Measurements from ENCODE around the gene ZNF804B. TPM values are rescaled to one million over a fixed set of nuclear protein-coding genes. Genes with fewer than 3 reads are reported as not detected.

Gene ZNF804B
- total RNA-seq, 3 donors from 2014 or later (not counting 1 experiment from before 2014, with no cell fraction given): not detected

- H3K36me3 Mint-ChIP-seq: no peaks in the 10 kb centered on the region
- TF ChIP-seq CTCF (IDR thresholded peaks at IDR 0.05): no peak
- DNase-seq (no peak), ATAC-seq (no peak)
- H3K4me1 ChIP-seq (ENCODE audit: control insufficient read depth, insufficient read depth, low read length): no peaks in the 10 kb centered on the region
- H3K27me3 Mint-ChIP-seq (ENCODE audit: low read depth in 2 of 2): no peaks in the 10 kb centered on the region
- H3K4me3 Mint-ChIP-seq: no peak overlapping the region
- H3K4me3 ChIP-seq (ENCODE audit: low read length): no peak overlapping the region
- H3K27me3 ChIP-seq (ENCODE audit: control insufficient read depth, insufficient read depth, low read length): no peaks in the 10 kb centered on the region
- H3K27ac Mint-ChIP-seq: no peak overlapping the region
- H3K9me3 ChIP-seq (ENCODE audit: control insufficient read depth, insufficient read depth, low read length): no peaks in the 10 kb centered on the region
- WGBS (ENCODE audit: insufficient coverage): no CpG with 5 or more reads among the region's 1 CpG
- peaks cover 10 to 11% of the 10 kb centered on the region in 2 donors for H3K9me3 Mint-ChIP-seq
- no peaks in the 10 kb centered on the region for H3K36me3 ChIP-seq (ENCODE audit: control insufficient read depth, insufficient read depth, low read length)
- no peak overlapping the region for H3K27ac ChIP-seq (ENCODE audit: low read length)
- intact Hi-C loops (cut with micrococcal nuclease): no loop called here
- no peaks in the 10 kb centered on the region for H3K4me1 Mint-ChIP-seq
Measured at GRCh38 chr7:88771417-88771816, 11.9 kb downstream of the ZNF804B start.

DNA sequence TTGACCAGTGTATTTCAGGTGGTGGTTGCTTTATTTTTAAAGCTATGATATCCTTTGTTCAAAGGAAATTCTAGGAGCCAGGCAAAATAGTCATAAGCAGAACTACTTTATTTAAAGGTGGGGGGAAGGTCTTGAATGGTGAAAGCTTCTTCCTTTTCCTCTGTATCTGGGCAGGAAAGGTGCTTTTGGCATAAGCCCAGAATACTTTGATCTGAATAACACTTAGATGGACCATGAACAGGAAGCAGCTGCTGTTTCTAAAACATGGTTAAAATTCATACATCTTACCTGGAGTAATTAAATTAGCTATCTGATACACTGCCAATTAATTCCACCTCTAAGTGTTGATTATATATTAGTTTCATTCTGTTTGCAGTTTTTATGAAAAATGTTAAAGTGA, 13.3 kb downstream of the ZNF804B start:
- H3K9me3 ChIP-seq (ENCODE audit: control insufficient read depth, insufficient read depth, low read length): no peaks in the 10 kb centered on the region
- DNase-seq (no peak), ATAC-seq (no peak)
- TF ChIP-seq CTCF (IDR thresholded peaks at IDR 0.05): no peak
- Mint-ChIP-seq H3K4me3 (no peak overlapping the region), H3K27me3 (ENCODE audit: low read depth in 2 of 2) (no peaks in the 10 kb centered on the region), H3K36me3 (no peaks in the 10 kb centered on the region), H3K27ac (no peak overlapping the region), H3K9me3 (peaks cover 4 to 5% of the 10 kb centered on the region in 2 donors), H3K4me1 (no peaks in the 10 kb centered on the region)
- no peak overlapping the region for H3K4me3 ChIP-seq (ENCODE audit: low read length)
- no peaks in the 10 kb centered on the region for H3K27me3 ChIP-seq (ENCODE audit: control insufficient read depth, insufficient read depth, low read length)
- intact Hi-C loops (cut with micrococcal nuclease): no loop called here
- H3K36me3 ChIP-seq (ENCODE audit: control insufficient read depth, insufficient read depth, low read length): no peaks in the 10 kb centered on the region
- no peaks in the 10 kb centered on the region for H3K4me1 ChIP-seq (ENCODE audit: control insufficient read depth, insufficient read depth, low read length)
- H3K27ac ChIP-seq (ENCODE audit: low read length): no peak overlapping the region

GRCh38 chr7:88775838-88776237, 16.3 kb downstream of the ZNF804B start:
- Mint-ChIP-seq H3K9me3 (peaks cover 4 to 5% of the 10 kb centered on the region in 2 donors), H3K4me3 (no peak overlapping the region), H3K36me3 (no peaks in the 10 kb centered on the region), H3K27ac (no peak overlapping the region), H3K27me3 (ENCODE audit: low read depth in 2 of 2) (no peaks in the 10 kb centered on the region), H3K4me1 (no peaks in the 10 kb centered on the region)
- no peak for TF ChIP-seq CTCF (IDR thresholded peaks at IDR 0.05)
- no peaks in the 10 kb centered on the region for H3K36me3 ChIP-seq (ENCODE audit: control insufficient read depth, insufficient read depth, low read length)
- no peaks in the 10 kb centered on the region for H3K9me3 ChIP-seq (ENCODE audit: control insufficient read depth, insufficient read depth, low read length)
- H3K27me3 ChIP-seq (ENCODE audit: control insufficient read depth, insufficient read depth, low read length): no peaks in the 10 kb centered on the region
- intact Hi-C loops (cut with micrococcal nuclease): no loop called here
- ATAC-seq (no peak), DNase-seq (no peak)
- no peak overlapping the region for H3K27ac ChIP-seq (ENCODE audit: low read length)
- H3K4me3 ChIP-seq (ENCODE audit: low read length): no peak overlapping the region
- no peaks in the 10 kb centered on the region for H3K4me1 ChIP-seq (ENCODE audit: control insufficient read depth, insufficient read depth, low read length)

DNA sequence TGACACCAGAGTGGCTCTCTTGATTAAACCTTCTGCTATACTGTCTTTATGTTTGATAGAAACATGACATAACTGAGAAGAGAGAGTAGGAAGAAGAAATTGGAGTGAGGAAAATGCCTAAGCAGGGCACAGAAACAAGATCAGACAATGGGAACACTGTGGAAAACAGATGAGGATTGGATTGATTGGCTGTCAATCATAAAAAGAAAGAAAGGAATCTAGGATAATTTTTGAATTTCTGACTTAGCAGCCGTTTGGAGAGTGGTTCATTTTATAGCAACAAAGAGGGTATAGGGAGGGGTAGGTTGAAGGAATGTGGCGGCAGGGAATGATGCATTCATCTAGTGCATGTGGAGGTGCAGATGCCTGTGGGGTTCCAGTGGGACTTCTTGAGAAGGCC, 28.3 kb downstream of the ZNF804B start:
- H3K4me3 Mint-ChIP-seq: no peak overlapping the region
- intact Hi-C loops (cut with micrococcal nuclease): loop anchor here (5.0 kb wide), 1 partner anchor 1640 kb away; no protein-coding TSS in a partner anchor

More for the DNA sequence above, 28.3 kb downstream of the ZNF804B start:
- no peak for ATAC-seq
- no peaks in the 10 kb centered on the region for H3K9me3 ChIP-seq (ENCODE audit: control insufficient read depth, insufficient read depth, low read length)
- no peaks in the 10 kb centered on the region for H3K4me1 ChIP-seq (ENCODE audit: control insufficient read depth, insufficient read depth, low read length)
- no peaks in the 10 kb centered on the region for H3K27me3 ChIP-seq (ENCODE audit: control insufficient read depth, insufficient read depth, low read length)
- no peaks in the 10 kb centered on the region for H3K36me3 Mint-ChIP-seq
- no peak overlapping the region for H3K4me3 ChIP-seq (ENCODE audit: low read length)
- no peaks in the 10 kb centered on the region for H3K4me1 Mint-ChIP-seq
- TF ChIP-seq CTCF (IDR thresholded peaks at IDR 0.05): no peak
- H3K27ac Mint-ChIP-seq: no peak overlapping the region
- no peaks in the 10 kb centered on the region for H3K27me3 Mint-ChIP-seq (ENCODE audit: low read depth in 2 of 2)
- no peak overlapping the region for H3K27ac ChIP-seq (ENCODE audit: low read length)
- H3K9me3 Mint-ChIP-seq: peaks cover 4 to 6% of the 10 kb centered on the region in 2 donors
- H3K36me3 ChIP-seq (ENCODE audit: control insufficient read depth, insufficient read depth, low read length): no peaks in the 10 kb centered on the region
- 81% methylated on average over 2 of the region's 2 CpGs for WGBS (ENCODE audit: insufficient coverage)
- DNase-seq: no peak
